PC-9 (cell line): ENCODE data around the gene ULBP1.

Experiments
- CTCF ChIP-seq: fragments of 200-600 bp; sonication (generic); conservative IDR thresholded peaks from 2 replicates; pipeline ENCODE4 v1.6.1; 2017; ENCODE audit warnings: mixed run types, antibody characterized with exemption, mild to moderate bottlenecking, moderate library complexity
- EZH2 ChIP-seq: fragments of 200-600 bp; sonication (generic); IDR thresholded peaks from 2 replicates; pipeline ENCODE4 v1.8.0; 2017; ENCODE audit warnings: antibody characterized with exemption, low read depth

GRCh38 chr6:149995971-149996370 is 32.2 kb downstream of the ULBP1 start:
- TF ChIP-seq EZH2 (no peak), CTCF (no peak)
